GM12872 (cell line): ENCODE results near the gene CELSR2.

Experiments
- TF ChIP-seq, protein P1 (sequence below): IDR thresholded peaks from 3 replicates; pipeline ENCODE4 v1.5.1; 2011; ENCODE audit warnings: low read depth, mild to moderate bottlenecking, low read length, moderate library complexity; ENCODE audit not compliant: insufficient read depth

The CELSR2 gene

DNA sequence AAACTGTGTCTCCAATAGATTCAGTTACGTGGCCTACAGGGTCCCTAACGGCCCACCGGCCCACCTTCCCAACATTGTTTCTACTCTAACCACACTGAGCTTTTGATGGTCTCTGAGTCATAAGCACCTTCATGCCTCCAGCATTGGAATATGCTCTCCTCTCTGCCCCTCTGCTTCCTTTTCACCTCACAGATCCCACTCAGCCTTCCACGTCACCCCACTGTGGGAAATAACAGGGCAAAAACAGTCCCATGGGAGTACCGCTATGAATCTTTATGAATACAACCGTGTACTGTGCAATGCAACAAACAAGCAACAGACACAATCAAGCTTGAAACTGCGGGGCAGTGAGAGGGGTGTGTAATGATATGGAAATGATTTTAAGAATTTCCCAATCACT lies 40.9 kb upstream of the CELSR2 start:
- TF ChIP-seq, protein P1, sequence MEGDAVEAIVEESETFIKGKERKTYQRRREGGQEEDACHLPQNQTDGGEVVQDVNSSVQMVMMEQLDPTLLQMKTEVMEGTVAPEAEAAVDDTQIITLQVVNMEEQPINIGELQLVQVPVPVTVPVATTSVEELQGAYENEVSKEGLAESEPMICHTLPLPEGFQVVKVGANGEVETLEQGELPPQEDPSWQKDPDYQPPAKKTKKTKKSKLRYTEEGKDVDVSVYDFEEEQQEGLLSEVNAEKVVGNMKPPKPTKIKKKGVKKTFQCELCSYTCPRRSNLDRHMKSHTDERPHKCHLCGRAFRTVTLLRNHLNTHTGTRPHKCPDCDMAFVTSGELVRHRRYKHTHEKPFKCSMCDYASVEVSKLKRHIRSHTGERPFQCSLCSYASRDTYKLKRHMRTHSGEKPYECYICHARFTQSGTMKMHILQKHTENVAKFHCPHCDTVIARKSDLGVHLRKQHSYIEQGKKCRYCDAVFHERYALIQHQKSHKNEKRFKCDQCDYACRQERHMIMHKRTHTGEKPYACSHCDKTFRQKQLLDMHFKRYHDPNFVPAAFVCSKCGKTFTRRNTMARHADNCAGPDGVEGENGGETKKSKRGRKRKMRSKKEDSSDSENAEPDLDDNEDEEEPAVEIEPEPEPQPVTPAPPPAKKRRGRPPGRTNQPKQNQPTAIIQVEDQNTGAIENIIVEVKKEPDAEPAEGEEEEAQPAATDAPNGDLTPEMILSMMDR = no peak

DNA sequence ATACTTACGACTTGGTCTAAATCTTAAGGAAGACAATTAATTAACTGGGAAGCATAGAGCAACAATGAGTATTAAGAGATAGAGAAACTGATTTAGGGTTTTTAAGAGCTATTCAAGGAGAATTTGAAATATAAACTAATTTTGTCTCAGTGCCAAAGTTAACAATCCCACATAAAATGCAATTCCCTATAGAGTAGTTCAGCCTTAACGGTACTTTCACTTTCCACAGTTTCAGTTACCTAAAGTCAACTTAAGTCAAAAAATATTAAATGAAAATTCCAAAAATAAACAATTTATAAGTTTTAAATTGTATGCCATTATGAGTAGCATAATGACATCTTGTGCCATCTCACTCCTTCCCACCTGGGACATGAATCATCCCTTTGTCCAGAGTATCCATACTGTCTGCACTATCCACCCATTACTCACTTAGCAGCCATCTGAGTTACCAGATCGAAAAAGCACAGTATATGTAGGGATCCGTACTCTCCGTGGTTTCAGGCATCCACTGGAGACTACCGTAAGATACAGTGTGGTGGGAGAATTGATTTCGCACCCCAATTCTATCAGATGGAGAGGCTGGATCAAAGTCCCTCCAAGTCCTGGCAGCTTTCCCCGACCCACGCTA lies 40.4 kb upstream of the CELSR2 start:
- TF ChIP-seq, protein P1 = no peak

DNA sequence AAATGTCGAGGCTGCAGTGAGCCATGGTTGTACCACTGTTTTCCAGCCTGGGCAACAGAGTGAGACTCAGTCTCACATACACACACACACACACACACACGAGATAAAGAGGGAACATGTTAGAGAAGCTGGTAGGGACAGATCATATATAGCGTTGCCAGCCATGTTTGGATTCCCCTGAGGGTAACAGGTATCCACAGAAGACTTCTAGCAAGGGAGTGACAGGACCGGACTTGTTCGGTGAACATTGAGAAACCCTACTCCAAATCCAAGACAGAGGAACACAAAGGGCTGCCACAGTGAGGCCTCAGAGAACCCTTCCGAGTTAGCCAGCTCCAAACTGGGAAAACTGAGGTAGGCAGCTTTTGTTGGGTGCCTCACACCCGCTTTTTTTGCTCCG lies 39.3 kb upstream of the CELSR2 start:
- TF ChIP-seq, protein P1 = no peak

DNA sequence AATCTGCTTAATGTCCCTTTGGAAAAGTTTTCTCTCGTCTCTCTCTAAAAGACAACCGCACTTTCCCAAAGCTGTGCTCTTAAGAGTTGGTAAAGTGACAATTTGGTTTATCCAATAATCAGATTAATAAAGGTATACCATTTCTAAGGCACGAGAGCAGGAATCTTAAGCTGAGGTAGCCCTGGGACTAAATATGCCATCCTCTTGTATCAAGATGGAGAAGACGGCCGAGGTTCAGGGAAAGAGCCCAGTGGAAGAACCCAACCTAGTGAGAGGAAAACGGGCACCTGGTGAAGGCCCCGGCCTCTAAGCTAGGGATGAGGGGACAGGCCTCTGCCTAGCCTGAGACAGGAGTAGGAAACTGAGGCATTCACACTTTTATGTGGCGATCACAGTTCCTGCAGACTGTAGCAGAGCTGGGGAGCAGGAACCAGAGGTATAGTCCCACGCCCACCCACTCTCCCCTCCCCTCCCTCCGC lies 36.0 kb upstream of the CELSR2 start:
- TF ChIP-seq, protein P1 = no peak

DNA sequence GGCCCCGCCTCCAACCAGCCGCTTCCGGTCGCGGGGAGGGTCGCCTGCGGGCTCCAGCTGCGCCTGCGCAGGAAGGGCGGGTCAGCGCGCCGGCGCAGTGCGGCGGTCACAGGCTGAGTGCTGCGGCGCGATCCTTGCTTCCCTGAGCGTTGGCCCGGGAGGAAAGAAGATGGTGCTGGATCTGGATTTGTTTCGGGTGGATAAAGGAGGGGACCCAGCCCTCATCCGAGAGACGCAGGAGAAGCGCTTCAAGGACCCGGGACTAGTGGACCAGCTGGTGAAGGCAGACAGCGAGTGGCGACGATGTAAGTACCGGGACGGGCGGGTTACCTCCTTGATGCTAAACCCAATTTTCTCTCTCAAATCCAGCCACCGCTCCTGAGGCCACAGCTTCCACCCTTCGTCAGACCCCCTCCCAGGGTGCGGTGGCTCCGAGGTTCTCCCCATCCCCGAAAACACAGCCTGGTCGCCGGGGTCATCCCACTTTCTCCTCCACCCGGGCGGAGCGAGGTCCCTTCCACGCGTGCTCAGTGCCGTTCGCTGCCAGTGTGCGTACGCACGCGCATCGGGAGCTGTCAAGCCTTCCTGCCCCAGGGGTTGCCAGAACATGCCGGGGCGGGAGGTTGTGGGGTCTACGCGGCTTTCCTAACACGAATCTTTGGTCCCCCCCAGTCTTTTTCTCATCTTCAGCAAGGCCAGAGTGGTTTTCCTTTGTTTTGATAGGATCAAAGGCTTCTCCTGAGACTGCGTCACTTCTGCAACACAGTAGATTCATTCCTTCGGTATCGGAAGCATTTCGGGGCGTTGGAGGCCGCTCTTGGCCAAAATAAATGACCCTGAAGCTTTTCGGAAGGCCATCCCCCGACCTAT lies 35.3 kb upstream of the CELSR2 start, which contains the start of gene SARS1:
Gene SARS1, plus strand, starts transcription at position 95 of the 870 bp plus-strand sequence. Its CDS starts 75 bp downstream, at position 170.
- TF ChIP-seq, protein P1 = no peak

DNA sequence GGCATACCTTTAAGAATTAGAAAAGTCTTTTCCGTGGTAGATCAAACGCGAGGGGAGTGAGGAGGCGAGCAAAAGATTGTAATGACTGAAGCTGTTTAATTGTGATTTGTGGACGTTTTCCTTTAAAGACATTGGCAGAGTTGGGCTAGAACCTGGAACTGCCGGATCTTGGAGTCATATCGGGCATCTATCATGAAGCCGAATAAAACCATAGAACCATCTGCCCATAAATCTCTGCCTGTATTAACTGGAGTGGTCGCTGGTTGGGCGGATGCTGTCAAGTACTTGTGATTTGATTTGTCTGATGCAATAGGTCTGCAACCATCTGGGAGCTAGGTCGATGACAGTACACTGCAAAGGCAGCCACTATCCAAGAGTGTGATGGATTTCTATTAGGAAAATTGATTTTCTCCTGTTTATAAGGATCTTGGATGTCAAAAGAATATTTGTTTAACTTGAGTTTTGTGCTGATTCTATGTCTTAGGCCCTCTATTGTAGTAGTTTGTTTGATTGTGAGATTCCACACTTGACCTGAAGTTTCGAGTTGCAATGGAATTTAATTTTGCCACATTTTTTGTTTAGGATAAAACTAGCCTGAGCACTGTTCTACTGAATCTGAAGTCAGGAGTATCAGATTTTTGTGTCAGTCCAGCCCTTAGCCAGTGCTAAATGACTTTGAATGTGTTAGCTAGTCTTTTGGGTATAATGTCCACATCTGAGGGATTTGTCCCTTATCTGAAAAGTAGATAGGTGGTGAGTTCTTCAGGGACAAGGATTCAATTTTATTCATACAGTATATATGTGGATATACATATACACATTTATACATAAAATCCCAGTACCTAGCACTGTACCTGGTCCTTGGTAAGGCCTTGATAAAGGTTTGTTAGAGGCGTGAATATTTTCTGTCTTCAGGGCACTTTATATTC lies 34.4 kb upstream of the CELSR2 start:
- TF ChIP-seq, protein P1 = no peak
